BLaER1 treated with 17β-estradiol and CSF1 and Interleukin-3, amounts not matched to agents 10 nM and 100 nM (cell line): Measurements from ENCODE around the gene ANXA4.

Experiments
- H3K27ac ChIP-seq, 11 experiments: shearing (Covaris generic); formaldehyde crosslinking; 2 replicates each; pipeline ENCODE4 v1.8.1; 2022
- H3K27me3 ChIP-seq, 11 experiments: shearing (Covaris generic); formaldehyde crosslinking; 2 replicates each; pipeline ENCODE4 v1.8.1; 2022
- H3K36me3 ChIP-seq, 11 experiments: shearing (Covaris generic); formaldehyde crosslinking; 2 replicates each; pipeline ENCODE4 v1.8.1; 2022
- H3K4me1 ChIP-seq, 10 experiments: shearing (Covaris generic); formaldehyde crosslinking; 2 replicates each; pipeline ENCODE4 v1.8.1; 2022
- H3K4me2 ChIP-seq, 11 experiments: shearing (Covaris generic); formaldehyde crosslinking; 2 replicates each; pipeline ENCODE4 v1.8.1; 2022
- H3K4me3 ChIP-seq, 10 experiments: shearing (Covaris generic); formaldehyde crosslinking; 2 replicates each; pipeline ENCODE4 v1.8.1; 2022
- H3K9ac ChIP-seq, 11 experiments: shearing (Covaris generic); formaldehyde crosslinking; 2 replicates each; pipeline ENCODE4 v1.8.1; 2022
- H3K9me3 ChIP-seq, 11 experiments: shearing (Covaris generic); formaldehyde crosslinking; replicated peaks in 1 of 11; 2 replicates each; pipeline ENCODE4 v1.8.1; 2022
- H4K20me1 ChIP-seq, 11 experiments: shearing (Covaris generic); formaldehyde crosslinking; 2 replicates each; pipeline ENCODE4 v1.8.1; 2022
- Cebpa-rat ChIP-seq, 11 experiments: shearing (Covaris generic); IDR thresholded peaks; 2 replicates each; pipeline ENCODE4 v1.8.1; 2022

ANXA4 gene

DNA sequence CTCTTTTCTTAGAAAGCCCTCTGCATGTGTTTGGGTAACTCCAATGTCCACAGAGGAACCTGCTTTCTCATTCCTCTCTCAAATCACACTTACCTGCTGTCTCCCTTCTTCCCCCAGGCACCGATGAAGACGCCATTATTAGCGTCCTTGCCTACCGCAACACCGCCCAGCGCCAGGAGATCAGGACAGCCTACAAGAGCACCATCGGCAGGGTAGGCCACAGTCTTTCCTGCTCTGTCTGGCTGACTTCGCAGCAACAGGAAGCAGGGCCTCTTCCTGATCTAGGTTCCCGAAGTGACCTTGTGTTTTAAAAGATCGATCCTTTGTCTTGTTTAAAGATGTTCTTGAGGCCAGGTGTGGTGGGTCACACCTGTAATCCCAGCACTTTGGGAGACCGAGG is 62.5 kb downstream of the ANXA4 start:
- Histone ChIP-seq H3K27me3 (no peaks in the 10 kb centered on the region), H3K27ac (peak overlapping the region in 7 of 11 experiments; percentile 0 to 60 (median 29); a peak in 11 of 22 replicates), H3K36me3 (peaks cover 6 to 97% (median 25%) of the 10 kb centered on the region in 11 experiments; a peak in 15 of 22 replicates), H3K4me2 (peak overlapping the region; percentile 33 to 70 (median 57)), H3K9me3 (peaks cover 0 to 8% (median 0%) of the 10 kb centered on the region in 11 experiments; a peak in 5 of 22 replicates), H3K4me1 (peaks cover 18 to 33% (median 24%) of the 10 kb centered on the region in 10 experiments), H4K20me1 (peaks cover 0 to 8% (median 0%) of the 10 kb centered on the region in 11 experiments; a peak in 2 of 22 replicates), H3K9ac (peak overlapping the region in 1 of 11 experiments; percentile 23; a peak in 1 of 22 replicates), H3K4me3 (no peak overlapping the region)
- TF ChIP-seq Cebpa-rat (IDR thresholded peaks at IDR 0.05) = no peak

DNA sequence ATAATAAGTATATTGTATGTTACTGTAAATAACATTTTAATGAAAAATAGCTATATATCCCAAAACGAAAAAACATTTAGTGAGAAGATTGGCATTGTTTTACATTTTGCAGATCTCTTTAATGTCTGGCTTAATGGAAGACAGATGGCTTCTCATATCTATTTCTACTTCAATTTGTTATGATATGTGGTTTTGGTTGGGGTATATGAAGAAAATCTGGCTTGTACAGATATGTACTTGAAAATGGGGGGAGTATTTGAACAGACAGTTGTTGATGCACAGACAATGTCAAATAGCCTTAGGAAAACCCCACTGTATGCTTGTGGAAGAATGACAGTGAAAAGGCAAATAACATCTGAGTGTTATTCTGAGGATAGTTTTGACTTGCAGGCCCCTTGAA is 64.0 kb downstream of the ANXA4 start:
- H3K9ac ChIP-seq = no peak overlapping the region
- H3K36me3 ChIP-seq = peaks cover 6 to 97% (median 27%) of the 10 kb centered on the region in 11 experiments; a peak in 15 of 22 replicates
- no peaks in the 10 kb centered on the region for H3K27me3 ChIP-seq
- peaks cover 0 to 2% (median 0%) of the 10 kb centered on the region in 11 experiments; a peak in 3 of 22 replicates for H3K9me3 ChIP-seq
- TF ChIP-seq Cebpa-rat (IDR thresholded peaks at IDR 0.05) = no peak
- peaks cover 15 to 33% (median 20%) of the 10 kb centered on the region in 10 experiments for H3K4me1 ChIP-seq
- peaks cover 0 to 8% (median 0%) of the 10 kb centered on the region in 11 experiments; a peak in 1 of 22 replicates for H4K20me1 ChIP-seq
- no peak overlapping the region for H3K4me3 ChIP-seq
- H3K4me2 ChIP-seq = no peak overlapping the region
- H3K27ac ChIP-seq = no peak overlapping the region

DNA sequence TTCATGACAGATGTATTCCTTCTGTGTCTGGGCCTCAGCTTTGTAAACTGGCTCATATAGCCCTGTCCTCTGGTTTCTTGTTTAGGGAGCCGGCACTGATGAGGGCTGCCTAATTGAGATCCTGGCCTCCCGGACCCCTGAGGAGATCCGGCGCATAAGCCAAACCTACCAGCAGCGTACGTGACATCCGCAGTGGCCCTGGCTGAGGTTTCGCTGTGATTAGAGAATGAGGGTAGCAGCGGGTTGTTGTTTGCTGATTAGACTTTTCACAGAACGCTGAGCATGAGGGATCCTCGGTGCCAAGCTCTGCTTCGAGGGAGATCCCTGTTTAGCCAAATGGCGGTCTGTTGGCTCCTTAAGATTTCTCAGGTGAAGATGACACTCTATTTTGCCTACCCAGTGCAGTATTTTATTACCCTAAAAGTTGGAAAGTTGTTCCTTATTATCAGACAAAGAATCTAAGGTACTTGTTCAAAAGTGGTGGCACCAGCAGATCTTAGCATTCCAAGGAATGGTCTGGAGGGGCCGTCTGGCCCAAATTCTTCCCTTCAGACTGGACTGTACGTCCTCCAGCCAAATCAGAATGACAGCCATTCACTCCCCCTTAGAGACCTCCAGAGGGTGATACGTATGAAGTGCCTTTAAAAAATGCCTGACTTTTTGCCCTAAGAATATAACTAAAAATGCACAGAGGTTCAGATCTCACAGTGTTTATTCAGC is 66.0 kb downstream of the ANXA4 start:
- Histone ChIP-seq H3K9me3 (no peaks in the 10 kb centered on the region), H3K27me3 (no peaks in the 10 kb centered on the region), H3K9ac (no peak overlapping the region), H3K27ac (no peak overlapping the region), H4K20me1 (no peaks in the 10 kb centered on the region), H3K4me3 (no peak overlapping the region), H3K4me1 (peaks cover 11 to 18% (median 17%) of the 10 kb centered on the region in 10 experiments), H3K36me3 (peaks cover 6 to 97% (median 27%) of the 10 kb centered on the region in 11 experiments; a peak in 16 of 22 replicates), H3K4me2 (no peak overlapping the region)
- no peak for TF ChIP-seq Cebpa-rat (IDR thresholded peaks at IDR 0.05)

DNA sequence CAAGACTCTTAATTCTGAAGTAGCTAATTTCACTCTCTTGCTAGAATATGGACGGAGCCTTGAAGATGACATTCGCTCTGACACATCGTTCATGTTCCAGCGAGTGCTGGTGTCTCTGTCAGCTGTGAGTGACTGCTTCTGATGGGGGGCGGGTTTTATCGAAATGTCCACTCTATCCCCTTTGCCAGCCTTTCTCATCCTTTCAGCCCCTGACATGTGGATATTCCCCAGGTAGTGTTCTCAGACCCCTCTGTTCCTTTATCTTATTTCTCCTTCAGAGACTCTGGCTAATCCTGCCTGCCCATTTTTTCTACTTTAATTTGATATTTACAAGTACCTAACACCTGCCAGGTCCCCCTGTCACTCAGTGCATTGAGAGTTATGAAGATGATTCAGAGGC is 68.6 kb downstream of the ANXA4 start:
- TF ChIP-seq Cebpa-rat (IDR thresholded peaks at IDR 0.05) = no peak
- H3K4me3 ChIP-seq = no peak overlapping the region
- H3K36me3 ChIP-seq = peaks cover 6 to 100% (median 25%) of the 10 kb centered on the region in 11 experiments; a peak in 16 of 22 replicates
- H3K27ac ChIP-seq = no peak overlapping the region
- peaks cover 0 to 4% (median 3%) of the 10 kb centered on the region in 10 experiments; a peak in 11 of 20 replicates for H3K4me1 ChIP-seq
- H3K9ac ChIP-seq = no peak overlapping the region
- no peak overlapping the region for H3K4me2 ChIP-seq
- H3K9me3 ChIP-seq = no peaks in the 10 kb centered on the region
- no peaks in the 10 kb centered on the region for H4K20me1 ChIP-seq
- H3K27me3 ChIP-seq = no peaks in the 10 kb centered on the region

DNA sequence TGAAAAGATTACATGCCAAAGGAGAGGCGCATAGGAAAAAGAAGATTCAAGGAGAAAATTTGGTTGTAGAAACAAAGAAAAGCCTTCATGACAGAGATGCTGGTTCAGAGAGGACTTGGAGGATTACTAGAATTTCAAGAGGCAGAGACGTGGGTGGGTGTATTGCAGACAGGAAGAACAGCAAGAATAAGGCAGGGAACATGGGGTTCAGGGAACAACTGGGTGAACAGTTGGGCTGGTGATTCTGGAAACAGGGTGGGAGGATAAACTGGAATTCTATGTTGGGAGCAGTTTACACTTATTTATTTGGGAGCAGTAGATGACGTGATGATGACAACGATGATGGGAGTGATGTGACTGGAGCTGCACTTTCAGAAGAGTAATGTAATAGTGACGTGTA is 69.1 kb downstream of the ANXA4 start:
- Histone ChIP-seq H4K20me1 (no peaks in the 10 kb centered on the region), H3K27ac (no peak overlapping the region), H3K9ac (no peak overlapping the region), H3K4me1 (peaks cover 0 to 9% (median 8%) of the 10 kb centered on the region in 10 experiments; a peak in 12 of 20 replicates), H3K4me2 (no peak overlapping the region), H3K4me3 (no peak overlapping the region), H3K27me3 (no peaks in the 10 kb centered on the region), H3K9me3 (no peaks in the 10 kb centered on the region), H3K36me3 (peaks cover 4 to 100% (median 25%) of the 10 kb centered on the region in 11 experiments; a peak in 16 of 22 replicates)
- TF ChIP-seq Cebpa-rat (IDR thresholded peaks at IDR 0.05) = no peak

DNA sequence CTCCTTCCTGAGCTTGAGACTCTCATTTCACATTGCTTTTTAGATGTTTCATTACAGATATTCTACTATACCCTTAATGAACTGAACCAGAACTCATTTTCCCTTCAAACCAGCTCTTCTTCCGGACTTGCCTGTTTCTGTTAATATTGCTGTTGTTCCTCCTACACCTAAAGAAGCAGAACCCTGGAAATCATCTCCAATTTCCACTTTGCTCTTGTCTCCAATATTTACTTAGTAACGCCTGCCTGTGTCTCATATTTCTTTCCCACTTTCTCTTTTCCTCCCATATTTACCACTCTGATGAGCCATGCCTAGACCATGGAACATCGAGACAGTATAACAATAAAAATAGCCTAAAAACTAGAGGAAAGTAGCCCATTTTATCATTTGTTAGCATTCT is 69.7 kb downstream of the ANXA4 start:
- Histone ChIP-seq H3K36me3 (peaks cover 0 to 97% (median 20%) of the 10 kb centered on the region in 11 experiments; a peak in 13 of 22 replicates), H3K9me3 (no peaks in the 10 kb centered on the region), H3K27ac (no peak overlapping the region), H3K27me3 (no peaks in the 10 kb centered on the region), H3K4me1 (peaks cover 0 to 10% (median 9%) of the 10 kb centered on the region in 10 experiments; a peak in 12 of 20 replicates), H3K9ac (no peak overlapping the region), H4K20me1 (no peaks in the 10 kb centered on the region; a peak in 1 of 22 replicates), H3K4me2 (no peak overlapping the region), H3K4me3 (no peak overlapping the region)
- no peak for TF ChIP-seq Cebpa-rat (IDR thresholded peaks at IDR 0.05)

DNA sequence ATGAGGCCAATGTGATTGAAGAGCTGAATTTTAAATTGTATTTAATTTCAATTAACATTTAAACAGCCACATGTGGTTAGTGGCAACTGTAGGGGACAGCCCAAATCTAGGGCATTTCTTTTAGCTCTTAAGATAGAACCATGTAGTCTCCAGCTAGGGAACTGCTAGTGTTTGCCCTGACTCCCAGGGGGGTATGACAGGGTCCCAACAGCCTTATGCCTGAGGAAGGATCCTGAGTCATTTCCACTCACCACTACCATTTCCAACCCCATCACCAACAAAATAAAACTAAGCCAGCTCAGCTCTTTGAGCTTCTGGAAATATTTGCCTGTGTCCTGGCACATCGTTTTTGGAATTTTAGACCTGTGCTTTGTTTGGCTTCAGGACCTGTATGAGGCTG is 73.8 kb downstream of the ANXA4 start:
- Histone ChIP-seq H3K9me3 (no peaks in the 10 kb centered on the region), H3K36me3 (peaks cover 0 to 90% (median 23%) of the 10 kb centered on the region in 11 experiments; a peak in 15 of 22 replicates), H3K4me1 (peaks cover 0 to 17% (median 12%) of the 10 kb centered on the region in 10 experiments; a peak in 14 of 20 replicates), H3K27ac (no peak overlapping the region), H3K4me2 (peak overlapping the region in 5 of 11 experiments; percentile 22 to 43 (median 36); a peak in 9 of 22 replicates), H3K9ac (0 out of 22 replicates have a peak overlapping the region, but pooled peaks of 1 of the 11 experiments have one; percentile 12), H3K27me3 (no peaks in the 10 kb centered on the region), H4K20me1 (no peaks in the 10 kb centered on the region; a peak in 1 of 22 replicates), H3K4me3 (no peak overlapping the region)
- TF ChIP-seq Cebpa-rat (IDR thresholded peaks at IDR 0.05) = no peak

DNA sequence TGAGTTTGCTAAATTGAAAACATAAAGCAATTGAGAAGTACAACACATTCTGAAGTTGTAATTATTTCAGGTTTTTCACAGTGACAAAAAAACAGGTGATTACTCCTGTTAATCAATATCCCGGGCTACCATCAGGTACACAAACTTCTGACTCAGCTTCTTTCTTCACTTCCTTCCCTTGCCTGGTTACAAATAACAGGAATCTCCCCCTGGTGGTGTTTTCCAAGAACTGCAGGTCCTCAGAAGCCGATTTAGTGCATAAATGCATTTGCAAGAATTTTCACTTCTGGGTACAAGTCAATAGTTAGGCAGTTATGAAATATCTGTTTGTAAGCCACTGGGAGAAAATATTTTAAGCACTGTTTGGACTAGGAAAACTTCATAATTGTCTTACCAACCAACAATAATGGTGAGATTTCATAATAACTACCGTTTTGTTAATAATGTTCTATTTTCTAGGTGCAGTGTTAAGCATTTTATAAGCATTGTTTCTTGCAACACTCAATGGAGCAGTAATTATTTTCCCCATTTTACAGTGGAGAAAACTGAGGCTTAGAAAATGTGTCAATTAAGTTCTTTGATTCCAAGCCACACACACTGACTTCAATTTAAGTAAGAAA is 75.1 kb downstream of the ANXA4 start:
- peaks cover 3 to 90% (median 23%) of the 10 kb centered on the region in 11 experiments; a peak in 16 of 22 replicates for H3K36me3 ChIP-seq
- peaks cover 0 to 17% (median 12%) of the 10 kb centered on the region in 10 experiments; a peak in 14 of 20 replicates for H3K4me1 ChIP-seq
- TF ChIP-seq Cebpa-rat (IDR thresholded peaks at IDR 0.05) = no peak
- no peaks in the 10 kb centered on the region; a peak in 1 of 22 replicates for H4K20me1 ChIP-seq
- no peak overlapping the region for H3K4me3 ChIP-seq
- no peak overlapping the region for H3K9ac ChIP-seq
- H3K27me3 ChIP-seq = no peaks in the 10 kb centered on the region
- H3K27ac ChIP-seq = no peak overlapping the region
- H3K4me2 ChIP-seq = no peak overlapping the region
- H3K9me3 ChIP-seq = no peaks in the 10 kb centered on the region
